MG63 (cell line): ENCODE results near the gene DNMBP. TPM values are rescaled to one million over a fixed set of nuclear protein-coding genes. Genes with fewer than 3 reads are reported as not detected.
A peak's percentile ranks its signal among the peaks of the same experiment; 100 is the strongest.
"Not testable (repeated sequence)": the region's sequence is repeated elsewhere in the genome, so short reads cannot be mapped to it uniquely, and the experiment has no call there.

Source experiments
- DNase-seq: peaks from one replicate; pipeline ENCODE4 v3.0.0-alpha.2; 2020
- H3K27me3 ChIP-seq: fragments of 250-450 bp; sonication (Bioruptor Pico); 2 replicates; pipeline ENCODE4 v1.5.1; 2020; ENCODE audit warnings: mild to moderate bottlenecking, moderate library complexity
- H3K36me3 ChIP-seq: fragments of 250-450 bp; sonication (Bioruptor Pico); 2 replicates; pipeline ENCODE4 v1.5.1; 2020; ENCODE audit warnings: mild to moderate bottlenecking, moderate library complexity
- H3K4me3 ChIP-seq: fragments of 250-450 bp; sonication (Bioruptor Pico); 2 replicates; pipeline ENCODE4 v1.5.1; 2020; ENCODE audit warnings: mild to moderate bottlenecking, moderate library complexity
- H3K9me3 ChIP-seq: fragments of 250-450 bp; sonication (Bioruptor Pico); 2 replicates; pipeline ENCODE4 v1.5.1; 2020; ENCODE audit warnings: mild to moderate bottlenecking, moderate library complexity
- total RNA-seq: library from RNA; depleted of rRNA; stranded (reverse); fragments of >200 nt; shearing (Covaris generic); gene quantifications from 2 replicates; pipeline ENCODE4 v1.2.3, GENCODE V29; 2014; ENCODE audit warnings: low replicate concordance

The DNMBP gene
- total RNA-seq, 1 experiment from 2014 or later, result 5.4 TPM

DNA sequence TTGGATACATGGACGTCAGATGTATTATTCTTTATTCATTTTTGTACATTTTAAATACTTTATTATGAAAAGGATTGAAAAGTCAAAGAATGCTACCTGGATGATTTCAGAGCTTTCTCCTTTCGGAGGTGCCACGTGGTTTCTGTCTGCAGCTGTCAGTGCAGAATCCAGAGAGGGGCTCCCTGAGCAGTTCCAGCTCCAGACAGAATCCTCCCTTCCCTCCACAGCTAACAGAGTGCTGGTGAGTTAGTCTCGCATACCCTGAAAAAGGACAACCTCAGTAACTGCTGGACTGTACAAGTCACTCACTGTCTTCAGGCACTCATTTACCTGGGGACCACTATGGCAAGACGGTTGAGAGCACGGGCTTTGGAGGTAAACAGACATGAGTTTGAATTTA lies 10.9 kb downstream of the DNMBP start:
- Histone ChIP-seq H3K36me3 (peaks cover 12% of the 10 kb centered on the region), H3K27me3 (no peaks in the 10 kb centered on the region), H3K9me3 (no peaks in the 10 kb centered on the region), H3K4me3 (no peak overlapping the region)
- DNase-seq, result no peak

DNA sequence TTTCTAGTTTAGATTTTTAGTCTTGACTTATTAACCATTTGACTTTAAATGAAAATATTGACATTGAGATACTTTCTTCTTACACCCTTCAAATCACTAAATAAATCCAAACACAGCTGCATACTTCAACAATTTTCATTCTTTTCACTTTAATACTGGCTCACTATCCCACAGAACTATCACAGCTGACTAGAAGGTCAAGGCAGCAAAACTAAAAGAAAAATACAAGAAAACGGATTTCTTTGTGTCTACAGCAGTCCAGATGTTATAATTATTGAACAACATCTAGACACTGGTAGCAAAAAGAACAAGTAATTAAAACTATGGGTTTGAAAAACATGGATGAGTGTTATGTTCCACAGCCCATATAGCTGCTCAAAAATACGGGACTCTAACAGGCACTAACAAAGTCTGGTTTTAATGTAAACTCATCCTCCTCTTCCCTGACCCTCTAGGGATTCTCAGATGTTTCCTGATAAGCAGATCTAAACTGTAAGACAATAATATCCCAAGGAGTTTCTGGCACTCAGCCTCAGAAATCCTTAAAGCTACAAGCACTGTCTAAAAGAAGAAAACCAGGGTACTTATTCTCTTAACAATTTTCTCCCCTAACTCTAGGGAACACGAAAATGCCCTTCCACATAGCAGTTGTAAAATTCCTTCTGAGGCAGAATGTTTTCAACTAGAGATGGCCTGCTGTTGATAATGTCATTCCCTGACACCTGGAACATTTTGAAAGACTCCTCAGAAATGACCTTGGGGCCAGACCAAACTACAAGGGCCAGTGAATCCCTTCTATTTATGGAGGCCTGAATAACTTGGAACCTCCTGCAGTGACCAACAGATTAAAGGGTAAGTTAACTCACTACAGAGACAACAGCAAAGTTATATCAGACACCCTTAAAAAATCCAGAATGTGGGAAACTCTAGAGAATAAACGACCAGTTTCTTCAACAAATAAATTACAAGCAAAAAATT lies 12.8 kb downstream of the DNMBP start:
- no peaks in the 10 kb centered on the region for H3K9me3 ChIP-seq
- no peak overlapping the region for H3K4me3 ChIP-seq
- peaks cover 12% of the 10 kb centered on the region for H3K36me3 ChIP-seq
- no peaks in the 10 kb centered on the region for H3K27me3 ChIP-seq
- no peak for DNase-seq

DNA sequence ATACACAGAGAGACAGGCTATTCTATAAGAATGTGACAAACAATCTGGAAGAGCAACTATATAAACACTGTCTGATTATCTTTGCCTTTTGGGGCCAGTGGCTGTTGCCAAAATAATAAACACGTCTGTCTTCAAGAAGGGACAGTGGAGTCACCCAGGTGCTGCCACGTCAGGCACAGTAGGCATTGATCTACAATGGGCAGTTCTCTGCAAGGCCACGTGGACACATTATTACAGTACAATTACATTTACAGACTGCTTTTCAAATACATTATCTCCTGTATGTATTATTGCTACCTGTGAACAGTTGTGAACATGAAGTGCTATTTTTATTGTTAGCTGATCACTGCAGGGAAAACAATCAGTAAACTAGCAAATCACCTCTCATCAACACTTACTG lies 14.0 kb downstream of the DNMBP start:
- Histone ChIP-seq H3K27me3 (no peaks in the 10 kb centered on the region), H3K9me3 (no peaks in the 10 kb centered on the region), H3K36me3 (peaks cover 12% of the 10 kb centered on the region), H3K4me3 (no peak overlapping the region)
- DNase-seq, result no peak

- peaks cover 12% of the 10 kb centered on the region for H3K36me3 ChIP-seq
- no peak for DNase-seq
- no peaks in the 10 kb centered on the region for H3K27me3 ChIP-seq
- H3K4me3 ChIP-seq, result no peak overlapping the region
- H3K9me3 ChIP-seq, result no peaks in the 10 kb centered on the region
These were observed 14.5 kb downstream of the DNMBP start for GRCh38 chr10:99995269-99995668.

DNA sequence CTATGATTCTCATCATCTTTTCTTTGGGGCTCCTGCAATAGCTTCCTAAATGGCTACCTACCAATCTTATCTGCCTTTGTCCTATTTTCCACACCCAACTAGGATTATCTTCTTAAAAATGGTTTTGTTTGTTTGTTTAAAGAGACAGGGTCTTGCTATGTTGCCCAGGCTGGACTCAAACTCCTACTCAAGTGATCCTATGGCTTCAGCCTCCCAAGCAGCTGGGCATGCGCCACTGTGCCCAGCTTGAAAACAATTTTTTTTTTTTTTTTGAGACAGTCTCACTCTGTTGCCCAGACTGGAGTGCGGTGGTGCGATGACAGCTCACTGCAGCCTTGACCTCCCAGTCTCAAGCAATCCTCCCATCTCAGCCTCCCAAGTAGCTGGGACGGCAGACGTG lies 14.9 kb downstream of the DNMBP start:
- H3K9me3 ChIP-seq, result no peaks in the 10 kb centered on the region
- H3K4me3 ChIP-seq, result no peak overlapping the region

GRCh38 chr10:99993701-99994689 lies 15.8 kb downstream of the DNMBP start:
- peak; percentile 87 for DNase-seq
- Histone ChIP-seq H3K27me3 (no peaks in the 10 kb centered on the region), H3K4me3 (no peak overlapping the region), H3K9me3 (no peaks in the 10 kb centered on the region), H3K36me3 (peaks cover 14% of the 10 kb centered on the region)

More for the DNA sequence above, 14.9 kb downstream of the DNMBP start:
- no peaks in the 10 kb centered on the region for H3K27me3 ChIP-seq
- peaks cover 14% of the 10 kb centered on the region for H3K36me3 ChIP-seq
- no peak for DNase-seq

- H3K27me3 ChIP-seq, H3K36me3 ChIP-seq, H3K4me3 ChIP-seq, H3K9me3 ChIP-seq, DNase-seq: not testable (repeated sequence)
These were observed 24.1 kb downstream of the DNMBP start for GRCh38 chr10:99985637-99986036.

- peaks cover 5% of the 10 kb centered on the region for H3K36me3 ChIP-seq
- H3K4me3 ChIP-seq, result no peak overlapping the region
- DNase-seq, result no peak
These were observed 25.3 kb downstream of the DNMBP start for GRCh38 chr10:99984211-99985034.

DNA sequence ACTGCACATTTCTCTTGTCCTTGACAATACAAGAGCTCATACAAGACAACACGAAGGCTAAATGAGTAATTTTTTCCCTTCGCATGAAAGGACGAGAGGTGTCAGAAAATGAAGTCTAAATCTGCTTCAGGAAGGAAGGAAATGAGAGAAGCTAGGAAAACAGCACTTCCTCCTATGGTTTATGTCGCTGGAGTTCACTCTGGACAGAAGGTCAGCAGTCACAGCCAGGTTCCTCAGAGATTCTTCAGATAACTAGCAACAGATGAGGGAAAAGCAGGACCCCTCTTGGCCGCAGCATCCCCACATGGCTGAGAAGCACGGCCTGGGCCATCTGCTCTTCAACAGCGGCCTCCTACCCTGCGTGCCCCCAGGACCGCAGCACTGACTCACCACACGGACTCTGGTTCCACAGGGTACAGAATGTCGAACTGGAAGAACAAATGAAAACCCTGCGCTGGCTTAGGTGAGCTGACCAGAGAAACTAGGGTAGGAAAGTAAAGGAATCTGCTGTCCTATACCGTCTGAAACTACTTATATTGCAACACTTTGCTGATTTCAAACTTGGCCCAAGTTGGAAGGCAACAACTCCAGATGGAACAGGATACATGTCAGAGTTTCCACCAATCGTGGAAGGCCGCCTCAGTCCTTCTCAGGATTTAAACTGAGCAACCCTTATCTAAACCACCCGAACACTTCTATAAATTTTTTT lies 26.3 kb downstream of the DNMBP start:
- Histone ChIP-seq H3K36me3 (peaks cover 5% of the 10 kb centered on the region), H3K4me3 (no peak overlapping the region), H3K27me3 (no peaks in the 10 kb centered on the region), H3K9me3 (no peaks in the 10 kb centered on the region)
- no peak for DNase-seq

More at GRCh38 chr10:99984211-99985034, 25.3 kb downstream of the DNMBP start:
- Histone ChIP-seq H3K9me3 (no peaks in the 10 kb centered on the region), H3K27me3 (no peaks in the 10 kb centered on the region)

GRCh38 chr10:99982728-99983127 lies 27.0 kb downstream of the DNMBP start:
- no peak overlapping the region for H3K4me3 ChIP-seq
- H3K27me3 ChIP-seq, result no peaks in the 10 kb centered on the region
- H3K9me3 ChIP-seq, result no peaks in the 10 kb centered on the region
- no peak for DNase-seq
- H3K36me3 ChIP-seq, result peaks cover 5% of the 10 kb centered on the region

DNA sequence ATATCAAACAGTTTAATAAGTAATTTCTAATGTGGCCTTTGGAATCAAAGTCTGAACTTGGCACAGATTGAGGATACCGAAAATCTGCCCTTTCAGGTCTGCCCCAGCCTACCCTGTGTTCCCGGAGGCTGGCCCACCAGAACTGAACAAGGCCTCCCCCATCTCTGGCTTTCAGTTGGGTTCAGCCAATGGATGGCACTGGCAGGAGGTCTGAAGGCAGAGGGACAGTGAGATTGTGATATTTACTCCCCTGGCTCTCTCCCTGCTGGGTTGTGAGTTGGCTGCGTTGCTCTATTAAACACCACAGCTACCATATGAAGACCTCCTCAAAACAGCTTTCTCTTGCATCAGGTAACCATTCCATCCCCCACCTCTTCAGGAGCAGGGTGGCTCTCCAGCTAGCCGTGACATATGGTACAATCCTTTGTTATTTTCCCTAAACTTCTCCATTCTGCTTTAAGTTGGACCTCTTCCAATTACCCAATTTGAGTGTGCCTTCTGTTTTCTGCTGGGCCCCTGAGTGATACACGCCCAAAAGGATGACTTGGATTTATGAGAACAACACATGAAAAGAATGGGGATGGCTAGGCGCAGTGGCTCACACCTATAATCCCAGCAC lies 28.1 kb downstream of the DNMBP start:
- DNase-seq, result no peak
- Histone ChIP-seq H3K27me3 (no peaks in the 10 kb centered on the region), H3K9me3 (no peaks in the 10 kb centered on the region), H3K4me3 (no peak overlapping the region), H3K36me3 (peaks cover 5% of the 10 kb centered on the region)

GRCh38 chr10:99979066-99979685 lies 30.6 kb downstream of the DNMBP start:
- DNase-seq, result no peak
- no peak overlapping the region for H3K4me3 ChIP-seq
- H3K9me3 ChIP-seq, result no peaks in the 10 kb centered on the region
- H3K27me3 ChIP-seq, result no peaks in the 10 kb centered on the region
- peaks cover 5% of the 10 kb centered on the region for H3K36me3 ChIP-seq

- no peak for DNase-seq
- H3K9me3 ChIP-seq, result no peaks in the 10 kb centered on the region
- peaks cover 5% of the 10 kb centered on the region for H3K36me3 ChIP-seq
- no peak overlapping the region for H3K4me3 ChIP-seq
- H3K27me3 ChIP-seq, result no peaks in the 10 kb centered on the region
These were observed 31.8 kb downstream of the DNMBP start for GRCh38 chr10:99977916-99978315.

- 0 out of 2 replicates have a peak overlapping the region, but pooled peaks have one; percentile 8 for H3K4me3 ChIP-seq
- H3K27me3 ChIP-seq, result no peaks in the 10 kb centered on the region
- no peaks in the 10 kb centered on the region for H3K9me3 ChIP-seq
- peaks cover 5% of the 10 kb centered on the region for H3K36me3 ChIP-seq
- DNase-seq, result peak; percentile 77
These were observed 32.7 kb downstream of the DNMBP start for GRCh38 chr10:99976886-99977665.
